HepG2 (cell line): ENCODE results near the gene ULBP1. TPM values are rescaled to one million over a fixed set of nuclear protein-coding genes. Genes with fewer than 3 reads are reported as not detected.
A peak's percentile ranks its signal among the peaks of the same experiment; 100 is the strongest.
"Not testable (repeated sequence)": the region's sequence is repeated elsewhere in the genome, so short reads cannot be mapped to it uniquely, and the experiment has no call there.

Experiments
- ATAC-seq: fragments of 200-7000 bp; cut with Tn5 transposase; 3 replicates; pipeline ENCODE4 v1.9.1; 2020; ENCODE audit warnings: mild to moderate bottlenecking, moderate library complexity
- BruUV-seq: library from RNA; stranded (reverse); fragments of 400-500 nt; replicated peaks from 2 replicates; lab custom pipeline; 2021; lab: Mats Ljungman, UMichigan
- CTCF ChIA-PET: fragments of 300-600 bp; formaldehyde crosslinking; extraction: SDS; loops from one replicate; lab custom pipeline; 2021; ENCODE audit warnings: low total read pairs, inconsistent platforms, low intra/inter-chr PET ratio; lab: Yijun Ruan, JAX
- POLR2A ChIA-PET: fragments of 350-600 bp; sonication (Branson Sonifier 250); formaldehyde crosslinking; loops from one replicate; lab custom pipeline; 2020; ENCODE audit warnings: antibody characterized with exemption, inconsistent platforms; lab: Yijun Ruan, JAX
- DNase-seq: peaks from one replicate; pipeline ENCODE4 v3.0.0-alpha.2; 2015; ENCODE audit warnings: low spot score
- FAIRE-seq: peaks from 3 replicates; lab custom pipeline; 2011; peaks lifted over from hg19 to GRCh38; lab: Jason Lieb, UNC
- H2AFZ ChIP-seq: one replicate; pipeline ENCODE4 v1.6.1; 2011; ENCODE audit warnings: low read length, inconsistent platforms
- H3K27ac ChIP-seq: fragments of 300-600 bp; 3 replicates; pipeline ENCODE4 v1.8.0; 2011; ENCODE audit warnings: mixed run types, mild to moderate bottlenecking, mixed read lengths, low read length, inconsistent platforms; ENCODE audit not compliant: insufficient read depth; ENCODE audit errors: extremely low read length
- H3K27me3 ChIP-seq, 2 experiments: fragments of 200-600 bp in 1 of 2; 2 replicates in 1 of 2; 3 replicates in 1 of 2; pipeline versions ENCODE4 v1.6.0 to v1.8.0; 2011; ENCODE audit warnings: low read length in 2 of 2, mild to moderate bottlenecking in 2 of 2, moderate library complexity in 2 of 2, inconsistent platforms in 1 of 2; ENCODE audit not compliant: insufficient read depth in 2 of 2, control insufficient read depth in 1 of 2
- H3K36me3 ChIP-seq, 2 experiments: fragments of 200-600 bp in 1 of 2; replicated peaks in 1 of 2; 2 replicates in 1 of 2; 3 replicates in 1 of 2; pipeline versions ENCODE4 v1.5.1 to v1.8.0; 2011; ENCODE audit warnings: low read length in 2 of 2, inconsistent platforms in 1 of 2; ENCODE audit not compliant: insufficient read depth in 2 of 2, control insufficient read depth in 1 of 2
- H3K4me1 ChIP-seq: 2 replicates; pipeline ENCODE4 v1.5.1; 2012; ENCODE audit warnings: low read length, inconsistent platforms; ENCODE audit not compliant: insufficient read depth
- H3K4me2 ChIP-seq: 2 replicates; pipeline ENCODE4 v1.6.0; 2011; ENCODE audit warnings: low read depth, low read length, inconsistent platforms
- H3K4me3 ChIP-seq, 3 experiments: fragments of 200-600 bp in 1 of 3; sonication (generic), shearing (Covaris generic) in 1 of 3; replicated peaks in 1 of 3; 2 replicates each; pipeline ENCODE4 v1.5.1; 2011 to 2016; ENCODE audit warnings: low read length in 3 of 3, inconsistent platforms in 2 of 3, low read depth in 2 of 3, mild to moderate bottlenecking in 2 of 3, control low read depth in 1 of 3, mixed read lengths in 1 of 3; ENCODE audit not compliant: insufficient read depth in 1 of 3
- H3K79me2 ChIP-seq: one replicate; pipeline ENCODE4 v1.6.1; 2011; ENCODE audit warnings: low read length, inconsistent platforms; ENCODE audit not compliant: insufficient read depth
- H3K9ac ChIP-seq: 2 replicates; pipeline ENCODE4 v1.6.0; 2011; ENCODE audit warnings: mild to moderate bottlenecking, low read depth, low read length, inconsistent platforms; ENCODE audit not compliant: insufficient read depth
- H3K9me3 ChIP-seq: 2 replicates; pipeline ENCODE4 v1.5.1; 2012; ENCODE audit warnings: mild to moderate bottlenecking, low read length
- H4K20me1 ChIP-seq: 2 replicates; pipeline ENCODE4 v1.6.0; 2011; ENCODE audit warnings: inconsistent platforms, mild to moderate bottlenecking, low read length, moderate library complexity; ENCODE audit not compliant: insufficient read depth
- CENPT ChIP-seq: sonication (generic); formaldehyde crosslinking; IDR thresholded peaks from 2 replicates; pipeline ENCODE4 v1.8.0; 2022; ENCODE audit warnings: low read depth, mild to moderate bottlenecking, moderate library complexity, missing genetic modification reagents
- CERS6 ChIP-seq: sonication (generic); formaldehyde crosslinking; IDR thresholded peaks from 2 replicates; pipeline ENCODE4 v1.5.0; 2020; ENCODE audit warnings: missing genetic modification reagents
- ELF4 ChIP-seq: sonication (generic); formaldehyde crosslinking; IDR thresholded peaks from 2 replicates; pipeline ENCODE4 v1.5.0; 2020; ENCODE audit warnings: missing genetic modification reagents, mild to moderate bottlenecking, moderate library complexity, borderline replicate concordance
- EZH2 ChIP-seq: conservative IDR thresholded peaks from 2 replicates; pipeline ENCODE4 v1.6.1; 2012; ENCODE audit warnings: mild to moderate bottlenecking, low read depth, low read length, moderate library complexity
- GABPB1 ChIP-seq: IDR thresholded peaks from 2 replicates; pipeline ENCODE4 v1.6.1; 2016; ENCODE audit warnings: mild to moderate bottlenecking, missing genetic modification reagents, moderate library complexity, missing compliant biosample characterization
- KDM5A ChIP-seq: fragments of 200-600 bp; sonication (generic); IDR thresholded peaks from 2 replicates; pipeline ENCODE4 v1.7.0; 2018; ENCODE audit warnings: antibody characterized with exemption, mild to moderate bottlenecking, low read length, borderline replicate concordance
- KLF11 ChIP-seq: IDR thresholded peaks from 2 replicates; pipeline ENCODE4 v1.6.1; 2016; ENCODE audit warnings: missing compliant biosample characterization
- MXI1 ChIP-seq: IDR thresholded peaks from 3 replicates; pipeline ENCODE4 v1.6.1; 2012; ENCODE audit warnings: low read depth, low read length, inconsistent platforms, borderline replicate concordance
- NR0B2 ChIP-seq: sonication (generic); formaldehyde crosslinking; IDR thresholded peaks from 2 replicates; pipeline ENCODE4 v1.4.0; 2020; ENCODE audit warnings: mild to moderate bottlenecking, missing genetic modification reagents
- POLR2AphosphoS2 ChIP-seq: IDR thresholded peaks from 2 replicates; pipeline ENCODE4 v1.6.1; 2011; ENCODE audit warnings: low read depth, low read length, improper control_type of control experiment
- TGIF2 ChIP-seq: IDR thresholded peaks from 2 replicates; pipeline ENCODE4 v1.6.1; 2016; ENCODE audit warnings: control low read depth, missing compliant biosample characterization
- ZNF30 ChIP-seq: sonication (generic); formaldehyde crosslinking; IDR thresholded peaks from 2 replicates; pipeline ENCODE4 v1.5.0; 2020; ENCODE audit warnings: mild to moderate bottlenecking, missing genetic modification reagents
- ZNF589 ChIP-seq: sonication (generic); formaldehyde crosslinking; conservative IDR thresholded peaks from 2 replicates; pipeline ENCODE4 v1.8.0; 2022; ENCODE audit warnings: mild to moderate bottlenecking, moderate library complexity, missing genetic modification reagents
- ZNF737 ChIP-seq: sonication (generic); formaldehyde crosslinking; IDR thresholded peaks from 2 replicates; pipeline ENCODE4 v1.5.0; 2020; ENCODE audit warnings: missing genetic modification reagents, mild to moderate bottlenecking, borderline replicate concordance
- WGBS: methylation state at CpG from one replicate; pipeline ENCODE4 v1.1.6; 2017; ENCODE audit warnings: low lambda C conversion rate; 5-methylcytosine and 5-hydroxymethylcytosine counted together
- in situ Hi-C: cut with HindIII; loops from 2 replicates; pipeline ENCODE4 v1.10.0; 2017; ENCODE audit warnings: low pct_unique_long_range_greater_than_20kb; ENCODE audit not compliant: extremely low pct_ligation_motif_present
- intact Hi-C: fragments of 100-400 bp; cut with micrococcal nuclease; formaldehyde crosslinking; loops from one replicate; pipeline ENCODE4 v1.10.0; 2022; ENCODE audit not compliant: unreplicated experiment
- polyA plus RNA-seq, 8 experiments: library from polyadenylated mRNA; depleted of rRNA in 3 of 8; stranded (reverse) in 7 of 8; unstranded in 1 of 8; fragments of >200 nt; fragmentation: Illumina TruSeq in 4 of 8; extraction: Trizol in 4 of 8; gene quantifications; 2 replicates each; pipeline versions ENCODE4 v1.2.1 to v1.2.3, GENCODE V29; 2011 to 2016; ENCODE audit warnings: low read depth in 4 of 8, missing spikeins in 1 of 8, mixed read lengths in 1 of 8; ENCODE audit not compliant: insufficient read depth in 1 of 8
- total RNA-seq, 5 experiments: library from RNA; depleted of rRNA; stranded (reverse); fragments of >200 nt; fragmentation: Illumina TruSeq; extraction: Trizol; gene quantifications; 2 replicates each; pipeline ENCODE4 v1.2.3, GENCODE V29; 2016; ENCODE audit warnings: low read depth in 1 of 5

The ULBP1 gene
- total and polyA plus RNA-seq, 2 of the 13 experiments (the other 11 are each of a cell fraction or from before 2014, with no cell fraction given), result 0.04 to 0.09 TPM

GRCh38 chr6:149938013-149938570, 25.7 kb upstream of the ULBP1 start:
- FAIRE-seq (peak; percentile 56), ATAC-seq (peak; percentile 79)
- H3K27ac ChIP-seq, H3K36me3 ChIP-seq, CTCF ChIA-PET, H2AFZ ChIP-seq, H3K9ac ChIP-seq, DNase-seq, BruUV-seq, H3K79me2 ChIP-seq, POLR2A ChIA-PET, H4K20me1 ChIP-seq, H3K9me3 ChIP-seq: not testable (repeated sequence)
- 14% methylated on average over 17 of the region's 20 CpGs for WGBS
- H3K4me2 ChIP-seq, result peak overlapping the region; percentile 82
- intact Hi-C loops (loop anchor here (10.0 kb wide), 1 partner anchor 877 kb away; no protein-coding TSS in a partner anchor), in situ Hi-C loops (loop anchor here (5.0 to 10.0 kb wide), 2 partner anchors 69 to 877 kb away; no protein-coding TSS in a partner anchor)
- peak overlapping the region; percentile 22 to 69 (median 50); a peak in 3 of 6 replicates for H3K4me3 ChIP-seq
- H3K27me3 ChIP-seq, result peaks cover 21 to 77% of the 10 kb centered on the region in 2 experiments
- H3K4me1 ChIP-seq, result peaks cover 12% of the 10 kb centered on the region

- no peak for DNase-seq
- Histone ChIP-seq H3K4me1 (peaks cover 12% of the 10 kb centered on the region), H3K27ac (no peak overlapping the region), H3K9me3 (no peaks in the 10 kb centered on the region), H4K20me1 (no peaks in the 10 kb centered on the region; the same call in 1 of the 2 replicates), H3K79me2 (no peaks in the 10 kb centered on the region), H3K4me3 (peak overlapping the region; percentile 44 to 69 (median 50); a peak in 5 of 6 replicates), H3K27me3 (peaks cover 21 to 76% of the 10 kb centered on the region in 2 experiments), H3K9ac (no peak overlapping the region), H2AFZ (no peak overlapping the region), H3K36me3 (no peaks in the 10 kb centered on the region), H3K4me2 (peak overlapping the region; percentile 82)
- ChIA-PET CTCF (no interaction called here), POLR2A (no interaction called here)
- in situ Hi-C loops (loop anchor here (5.0 to 10.0 kb wide), 2 partner anchors 69 to 876 kb away; no protein-coding TSS in a partner anchor), intact Hi-C loops (loop anchor here (10.0 kb wide), 1 partner anchor 876 kb away; no protein-coding TSS in a partner anchor)
- peak; percentile 41 for ATAC-seq
- FAIRE-seq, result no peak
- BruUV-seq, result no TSS peak
- 4% methylated on average over 41 of the region's 58 CpGs for WGBS
- TF ChIP-seq TGIF2 (no peak), NR0B2 (CRISPR knock-in tag) (no peak), ELF4 (no peak), POLR2AphosphoS2 (no peak), KLF11 (no peak), ZNF30 (CRISPR knock-in tag) (no peak), CENPT (CRISPR knock-in tag) (no peak), KDM5A (no peak), GABPB1 (CRISPR knock-in tag) (peak; percentile 61; the same call in 1 of the 2 replicates), ZNF589 (CRISPR knock-in tag) (no peak), ZNF737 (CRISPR knock-in tag) (no peak), CERS6 (CRISPR knock-in tag) (no peak), MXI1 (no peak), EZH2 (peak; percentile 81; the same call in 1 of the 2 replicates)
Measured at GRCh38 chr6:149938571-149939355, 25.0 kb upstream of the ULBP1 start.
